ENCODE measurements around the gene NUTM2F.
"Not testable (repeated sequence)": the region's sequence is repeated elsewhere in the genome, so short reads cannot be mapped to it uniquely, and the experiment has no call there.

NUTM2F gene

GRCh38 chr9:94347451-94347850, 19.0 kb upstream of the NUTM2F start:
- H3K4me3 ChIP-seq (ENCODE audit: low read depth in 1 of 2, low read length in 2 of 2); H3K36me3 ChIP-seq (ENCODE audit: control insufficient read depth in 1 of 2, insufficient read depth in 2 of 2, low read length in 2 of 2); H3K9me3 ChIP-seq (ENCODE audit: control insufficient read depth in 1 of 2, low read length in 2 of 2); H3K27ac ChIP-seq (ENCODE audit: low read depth, low read length); H3K4me1 ChIP-seq (ENCODE audit: control insufficient read depth in 1 of 2, insufficient read depth in 2 of 2, low read length in 2 of 2); H3K9ac ChIP-seq (ENCODE audit: low read depth in 1 of 2, low read length in 2 of 2); H3K27me3 ChIP-seq (ENCODE audit: control insufficient read depth in 1 of 2, insufficient read depth in 2 of 2, low read length in 2 of 2): not testable (repeated sequence)

GRCh38 chr9:94341703-94342102, 13.3 kb upstream of the NUTM2F start:
- H3K4me3 ChIP-seq (ENCODE audit: low read depth in 1 of 2, low read length in 2 of 2); H3K27me3 ChIP-seq (ENCODE audit: control insufficient read depth in 1 of 2, insufficient read depth in 2 of 2, low read length in 2 of 2); H3K9ac ChIP-seq (ENCODE audit: low read depth in 1 of 2, low read length in 2 of 2); H3K4me1 ChIP-seq (ENCODE audit: control insufficient read depth in 1 of 2, insufficient read depth in 2 of 2, low read length in 2 of 2); H3K27ac ChIP-seq (ENCODE audit: low read depth, low read length); H3K9me3 ChIP-seq (ENCODE audit: control insufficient read depth in 1 of 2, low read length in 2 of 2); H3K36me3 ChIP-seq (ENCODE audit: control insufficient read depth in 1 of 2, insufficient read depth in 2 of 2, low read length in 2 of 2): not testable (repeated sequence)

- not testable (repeated sequence) for H3K36me3 ChIP-seq (ENCODE audit: control insufficient read depth in 1 of 2, insufficient read depth in 2 of 2, low read length in 2 of 2); H3K27me3 ChIP-seq (ENCODE audit: control insufficient read depth in 1 of 2, insufficient read depth in 2 of 2, low read length in 2 of 2); H3K9me3 ChIP-seq (ENCODE audit: control insufficient read depth in 1 of 2, low read length in 2 of 2); H3K27ac ChIP-seq (ENCODE audit: low read depth, low read length); H3K4me1 ChIP-seq (ENCODE audit: control insufficient read depth in 1 of 2, insufficient read depth in 2 of 2, low read length in 2 of 2); H3K4me3 ChIP-seq (ENCODE audit: low read depth in 1 of 2, low read length in 2 of 2); H3K9ac ChIP-seq (ENCODE audit: low read depth in 1 of 2, low read length in 2 of 2)
These were observed 12.3 kb upstream of the NUTM2F start for GRCh38 chr9:94340750-94341149.

- not testable (repeated sequence) for H3K27ac ChIP-seq (ENCODE audit: low read depth, low read length); H3K36me3 ChIP-seq (ENCODE audit: control insufficient read depth in 1 of 2, insufficient read depth in 2 of 2, low read length in 2 of 2); H3K9ac ChIP-seq (ENCODE audit: low read depth in 1 of 2, low read length in 2 of 2); H3K9me3 ChIP-seq (ENCODE audit: control insufficient read depth in 1 of 2, low read length in 2 of 2); H3K4me1 ChIP-seq (ENCODE audit: control insufficient read depth in 1 of 2, insufficient read depth in 2 of 2, low read length in 2 of 2); H3K27me3 ChIP-seq (ENCODE audit: control insufficient read depth in 1 of 2, insufficient read depth in 2 of 2, low read length in 2 of 2); H3K4me3 ChIP-seq (ENCODE audit: low read depth in 1 of 2, low read length in 2 of 2)
These were observed 11.2 kb upstream of the NUTM2F start for GRCh38 chr9:94339657-94340056.

GRCh38 chr9:94338723-94339122, 10.3 kb upstream of the NUTM2F start:
- not testable (repeated sequence) for H3K4me1 ChIP-seq (ENCODE audit: control insufficient read depth in 1 of 2, insufficient read depth in 2 of 2, low read length in 2 of 2); H3K36me3 ChIP-seq (ENCODE audit: control insufficient read depth in 1 of 2, insufficient read depth in 2 of 2, low read length in 2 of 2); H3K27me3 ChIP-seq (ENCODE audit: control insufficient read depth in 1 of 2, insufficient read depth in 2 of 2, low read length in 2 of 2); H3K9ac ChIP-seq (ENCODE audit: low read depth in 1 of 2, low read length in 2 of 2); H3K9me3 ChIP-seq (ENCODE audit: control insufficient read depth in 1 of 2, low read length in 2 of 2); H3K4me3 ChIP-seq (ENCODE audit: low read depth in 1 of 2, low read length in 2 of 2); H3K27ac ChIP-seq (ENCODE audit: low read depth, low read length)

GRCh38 chr9:94336445-94336844, 8.0 kb upstream of the NUTM2F start:
- H3K9ac ChIP-seq (ENCODE audit: low read depth in 1 of 2, low read length in 2 of 2); H3K27ac ChIP-seq (ENCODE audit: low read depth, low read length); H3K4me1 ChIP-seq (ENCODE audit: control insufficient read depth in 1 of 2, insufficient read depth in 2 of 2, low read length in 2 of 2): not testable (repeated sequence)

GRCh38 chr9:94325583-94325982, 2.9 kb downstream of the NUTM2F start:
- not testable (repeated sequence) for H3K27ac ChIP-seq (ENCODE audit: low read depth, low read length); H3K4me3 ChIP-seq (ENCODE audit: low read depth in 1 of 2, low read length in 2 of 2); H3K36me3 ChIP-seq (ENCODE audit: control insufficient read depth in 1 of 2, insufficient read depth in 2 of 2, low read length in 2 of 2); H3K9me3 ChIP-seq (ENCODE audit: control insufficient read depth in 1 of 2, low read length in 2 of 2); H3K27me3 ChIP-seq (ENCODE audit: control insufficient read depth in 1 of 2, insufficient read depth in 2 of 2, low read length in 2 of 2); H3K4me1 ChIP-seq (ENCODE audit: control insufficient read depth in 1 of 2, insufficient read depth in 2 of 2, low read length in 2 of 2); H3K9ac ChIP-seq (ENCODE audit: low read depth in 1 of 2, low read length in 2 of 2)

More at GRCh38 chr9:94336445-94336844, 8.0 kb upstream of the NUTM2F start:
- H3K4me3 ChIP-seq (ENCODE audit: low read depth in 1 of 2, low read length in 2 of 2); H3K9me3 ChIP-seq (ENCODE audit: control insufficient read depth in 1 of 2, low read length in 2 of 2); H3K36me3 ChIP-seq (ENCODE audit: control insufficient read depth in 1 of 2, insufficient read depth in 2 of 2, low read length in 2 of 2); H3K27me3 ChIP-seq (ENCODE audit: control insufficient read depth in 1 of 2, insufficient read depth in 2 of 2, low read length in 2 of 2): not testable (repeated sequence)

- H3K9me3 ChIP-seq (ENCODE audit: control insufficient read depth in 1 of 2, low read length in 2 of 2); H3K4me1 ChIP-seq (ENCODE audit: control insufficient read depth in 1 of 2, insufficient read depth in 2 of 2, low read length in 2 of 2); H3K27ac ChIP-seq (ENCODE audit: low read depth, low read length); H3K27me3 ChIP-seq (ENCODE audit: control insufficient read depth in 1 of 2, insufficient read depth in 2 of 2, low read length in 2 of 2); H3K4me3 ChIP-seq (ENCODE audit: low read depth in 1 of 2, low read length in 2 of 2); H3K36me3 ChIP-seq (ENCODE audit: control insufficient read depth in 1 of 2, insufficient read depth in 2 of 2, low read length in 2 of 2); H3K9ac ChIP-seq (ENCODE audit: low read depth in 1 of 2, low read length in 2 of 2): not testable (repeated sequence)
These were observed 5.2 kb downstream of the NUTM2F start for GRCh38 chr9:94323153-94323798.

- H3K9me3 ChIP-seq (ENCODE audit: control insufficient read depth in 1 of 2, low read length in 2 of 2); H3K4me3 ChIP-seq (ENCODE audit: low read depth in 1 of 2, low read length in 2 of 2); H3K36me3 ChIP-seq (ENCODE audit: control insufficient read depth in 1 of 2, insufficient read depth in 2 of 2, low read length in 2 of 2); H3K27me3 ChIP-seq (ENCODE audit: control insufficient read depth in 1 of 2, insufficient read depth in 2 of 2, low read length in 2 of 2); H3K27ac ChIP-seq (ENCODE audit: low read depth, low read length); H3K9ac ChIP-seq (ENCODE audit: low read depth in 1 of 2, low read length in 2 of 2); H3K4me1 ChIP-seq (ENCODE audit: control insufficient read depth in 1 of 2, insufficient read depth in 2 of 2, low read length in 2 of 2): not testable (repeated sequence)
These were observed 6.0 kb downstream of the NUTM2F start for GRCh38 chr9:94322342-94322940.

- H3K27ac ChIP-seq (ENCODE audit: low read depth, low read length); H3K9ac ChIP-seq (ENCODE audit: low read depth in 1 of 2, low read length in 2 of 2); H3K4me1 ChIP-seq (ENCODE audit: control insufficient read depth in 1 of 2, insufficient read depth in 2 of 2, low read length in 2 of 2); H3K4me3 ChIP-seq (ENCODE audit: low read depth in 1 of 2, low read length in 2 of 2); H3K36me3 ChIP-seq (ENCODE audit: control insufficient read depth in 1 of 2, insufficient read depth in 2 of 2, low read length in 2 of 2); H3K9me3 ChIP-seq (ENCODE audit: control insufficient read depth in 1 of 2, low read length in 2 of 2); H3K27me3 ChIP-seq (ENCODE audit: control insufficient read depth in 1 of 2, insufficient read depth in 2 of 2, low read length in 2 of 2): not testable (repeated sequence)
These were observed 10.3 kb downstream of the NUTM2F start for GRCh38 chr9:94317949-94318657.

Data from duodenal mucosa (tissue), 2 donors.